Measurements from ENCODE around the gene HOXC9.

Gene HOXC9

GRCh38 chr12:54033106-54033979 is 33.4 kb downstream of the HOXC9 start (continued):
- TF ChIP-seq, protein P1, sequence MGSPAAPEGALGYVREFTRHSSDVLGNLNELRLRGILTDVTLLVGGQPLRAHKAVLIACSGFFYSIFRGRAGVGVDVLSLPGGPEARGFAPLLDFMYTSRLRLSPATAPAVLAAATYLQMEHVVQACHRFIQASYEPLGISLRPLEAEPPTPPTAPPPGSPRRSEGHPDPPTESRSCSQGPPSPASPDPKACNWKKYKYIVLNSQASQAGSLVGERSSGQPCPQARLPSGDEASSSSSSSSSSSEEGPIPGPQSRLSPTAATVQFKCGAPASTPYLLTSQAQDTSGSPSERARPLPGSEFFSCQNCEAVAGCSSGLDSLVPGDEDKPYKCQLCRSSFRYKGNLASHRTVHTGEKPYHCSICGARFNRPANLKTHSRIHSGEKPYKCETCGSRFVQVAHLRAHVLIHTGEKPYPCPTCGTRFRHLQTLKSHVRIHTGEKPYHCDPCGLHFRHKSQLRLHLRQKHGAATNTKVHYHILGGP (tag by site-specific recombination; IDR thresholded peaks at IDR 0.05), result peak; percentile 89
- TF ChIP-seq, protein P2, sequence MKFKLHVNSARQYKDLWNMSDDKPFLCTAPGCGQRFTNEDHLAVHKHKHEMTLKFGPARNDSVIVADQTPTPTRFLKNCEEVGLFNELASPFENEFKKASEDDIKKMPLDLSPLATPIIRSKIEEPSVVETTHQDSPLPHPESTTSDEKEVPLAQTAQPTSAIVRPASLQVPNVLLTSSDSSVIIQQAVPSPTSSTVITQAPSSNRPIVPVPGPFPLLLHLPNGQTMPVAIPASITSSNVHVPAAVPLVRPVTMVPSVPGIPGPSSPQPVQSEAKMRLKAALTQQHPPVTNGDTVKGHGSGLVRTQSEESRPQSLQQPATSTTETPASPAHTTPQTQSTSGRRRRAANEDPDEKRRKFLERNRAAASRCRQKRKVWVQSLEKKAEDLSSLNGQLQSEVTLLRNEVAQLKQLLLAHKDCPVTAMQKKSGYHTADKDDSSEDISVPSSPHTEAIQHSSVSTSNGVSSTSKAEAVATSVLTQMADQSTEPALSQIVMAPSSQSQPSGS (tag by site-specific recombination; IDR thresholded peaks at IDR 0.05; ENCODE audit: low read depth), result peak; percentile 71; the same call in 1 of the 2 replicates
- TF ChIP-seq GLI2 (tag by site-specific recombination; IDR thresholded peaks at IDR 0.05; ENCODE audit: borderline replicate concordance, low read depth), result peak; percentile 99
- TF ChIP-seq, protein P3, sequence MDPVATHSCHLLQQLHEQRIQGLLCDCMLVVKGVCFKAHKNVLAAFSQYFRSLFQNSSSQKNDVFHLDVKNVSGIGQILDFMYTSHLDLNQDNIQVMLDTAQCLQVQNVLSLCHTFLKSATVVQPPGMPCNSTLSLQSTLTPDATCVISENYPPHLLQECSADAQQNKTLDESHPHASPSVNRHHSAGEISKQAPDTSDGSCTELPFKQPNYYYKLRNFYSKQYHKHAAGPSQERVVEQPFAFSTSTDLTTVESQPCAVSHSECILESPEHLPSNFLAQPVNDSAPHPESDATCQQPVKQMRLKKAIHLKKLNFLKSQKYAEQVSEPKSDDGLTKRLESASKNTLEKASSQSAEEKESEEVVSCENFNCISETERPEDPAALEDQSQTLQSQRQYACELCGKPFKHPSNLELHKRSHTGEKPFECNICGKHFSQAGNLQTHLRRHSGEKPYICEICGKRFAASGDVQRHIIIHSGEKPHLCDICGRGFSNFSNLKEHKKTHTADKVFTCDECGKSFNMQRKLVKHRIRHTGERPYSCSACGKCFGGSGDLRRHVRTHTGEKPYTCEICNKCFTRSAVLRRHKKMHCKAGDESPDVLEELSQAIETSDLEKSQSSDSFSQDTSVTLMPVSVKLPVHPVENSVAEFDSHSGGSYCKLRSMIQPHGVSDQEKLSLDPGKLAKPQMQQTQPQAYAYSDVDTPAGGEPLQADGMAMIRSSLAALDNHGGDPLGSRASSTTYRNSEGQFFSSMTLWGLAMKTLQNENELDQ (tag by site-specific recombination; IDR thresholded peaks at IDR 0.05; ENCODE audit: low read depth), result peak; percentile 91
- TF ChIP-seq KLF8 (tag by site-specific recombination; IDR thresholded peaks at IDR 0.05), result peak; percentile 83; the same call in 1 of the 2 replicates
- TF ChIP-seq ZNF391 (tag by site-specific recombination; IDR thresholded peaks at IDR 0.05; ENCODE audit: borderline replicate concordance, low read depth), result peak; percentile 99
- no peak for TF ChIP-seq REPIN1 (tag by site-specific recombination; IDR thresholded peaks at IDR 0.05; ENCODE audit: low read depth)
- peak; percentile 88 for TF ChIP-seq SCRT1 (tag by site-specific recombination; IDR thresholded peaks at IDR 0.05; ENCODE audit: borderline replicate concordance)
- no peak for TF ChIP-seq ZNF112 (tag by site-specific recombination; IDR thresholded peaks at IDR 0.05)
- TF ChIP-seq ZNF335 (tag by site-specific recombination; conservative IDR thresholded peaks at IDR 0.05), result peak; percentile 98
- peak; percentile 98 for TF ChIP-seq BCL11B (tag by site-specific recombination; IDR thresholded peaks at IDR 0.05; ENCODE audit: low read depth)
- TF ChIP-seq ZNF558 (tag by site-specific recombination; IDR thresholded peaks at IDR 0.05), result peak; percentile 88
- peak; percentile 97 for TF ChIP-seq MZF1 (tag by site-specific recombination; IDR thresholded peaks at IDR 0.05; ENCODE audit: borderline replicate concordance)
- no peak for TF ChIP-seq ZNF560 (tag by site-specific recombination; IDR thresholded peaks at IDR 0.05; ENCODE audit: borderline replicate concordance)
- peak; percentile 93 for TF ChIP-seq ZNF610 (tag by site-specific recombination; IDR thresholded peaks at IDR 0.05; ENCODE audit: borderline replicate concordance)
- TF ChIP-seq KLF10 (tag by site-specific recombination; IDR thresholded peaks at IDR 0.05), result peak; percentile 93
- TF ChIP-seq ZNF48 (tag by site-specific recombination; IDR thresholded peaks at IDR 0.05), result no peak
- TF ChIP-seq, protein P4, sequence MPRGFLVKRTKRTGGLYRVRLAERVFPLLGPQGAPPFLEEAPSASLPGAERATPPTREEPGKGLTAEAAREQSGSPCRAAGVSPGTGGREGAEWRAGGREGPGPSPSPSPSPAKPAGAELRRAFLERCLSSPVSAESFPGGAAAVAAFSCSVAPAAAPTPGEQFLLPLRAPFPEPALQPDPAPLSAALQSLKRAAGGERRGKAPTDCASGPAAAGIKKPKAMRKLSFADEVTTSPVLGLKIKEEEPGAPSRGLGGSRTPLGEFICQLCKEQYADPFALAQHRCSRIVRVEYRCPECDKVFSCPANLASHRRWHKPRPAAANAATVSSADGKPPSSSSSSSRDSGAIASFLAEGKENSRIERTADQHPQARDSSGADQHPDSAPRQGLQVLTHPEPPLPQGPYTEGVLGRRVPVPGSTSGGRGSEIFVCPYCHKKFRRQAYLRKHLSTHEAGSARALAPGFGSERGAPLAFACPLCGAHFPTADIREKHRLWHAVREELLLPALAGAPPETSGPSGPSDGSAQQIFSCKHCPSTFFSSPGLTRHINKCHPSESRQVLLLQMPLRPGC (tag by site-specific recombination; IDR thresholded peaks at IDR 0.05), result peak; percentile 97
- TF ChIP-seq TCF7L2 (IDR thresholded peaks at IDR 0.05; ENCODE audit: borderline replicate concordance, low read depth, low read length), result peak; percentile 98
- TF ChIP-seq ZNF529 (tag by site-specific recombination; IDR thresholded peaks at IDR 0.05; ENCODE audit: insufficient replicate concordance), result no peak
- TF ChIP-seq OSR2 (tag by site-specific recombination; IDR thresholded peaks at IDR 0.05), result peak; percentile 97
- TF ChIP-seq, protein P5, sequence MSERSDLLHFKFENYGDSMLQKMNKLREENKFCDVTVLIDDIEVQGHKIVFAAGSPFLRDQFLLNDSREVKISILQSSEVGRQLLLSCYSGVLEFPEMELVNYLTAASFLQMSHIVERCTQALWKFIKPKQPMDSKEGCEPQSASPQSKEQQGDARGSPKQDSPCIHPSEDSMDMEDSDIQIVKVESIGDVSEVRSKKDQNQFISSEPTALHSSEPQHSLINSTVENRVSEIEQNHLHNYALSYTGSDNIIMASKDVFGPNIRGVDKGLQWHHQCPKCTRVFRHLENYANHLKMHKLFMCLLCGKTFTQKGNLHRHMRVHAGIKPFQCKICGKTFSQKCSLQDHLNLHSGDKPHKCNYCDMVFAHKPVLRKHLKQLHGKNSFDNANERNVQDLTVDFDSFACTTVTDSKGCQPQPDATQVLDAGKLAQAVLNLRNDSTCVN (tag by site-specific recombination; optimal IDR thresholded peaks at IDR 0.05), result peak; percentile 46
- TF ChIP-seq KLF7 (tag by site-specific recombination; IDR thresholded peaks at IDR 0.05; ENCODE audit: borderline replicate concordance), result peak; percentile 98
- TF ChIP-seq ZBTB8A (tag by site-specific recombination; IDR thresholded peaks at IDR 0.05), result peak; percentile 98
- peak; percentile 96 for TF ChIP-seq SP7 (tag by site-specific recombination; IDR thresholded peaks at IDR 0.05)
- peak; percentile 75 for TF ChIP-seq ZNF10 (tag by site-specific recombination; IDR thresholded peaks at IDR 0.05)
- TF ChIP-seq ZBTB1 (tag by site-specific recombination; IDR thresholded peaks at IDR 0.05), result peak; percentile 99
- TF ChIP-seq ZNF341 (tag by site-specific recombination; IDR thresholded peaks at IDR 0.05; ENCODE audit: low read depth), result peak; percentile 77
- peak; percentile 99 for TF ChIP-seq ZNF561 (tag by site-specific recombination; IDR thresholded peaks at IDR 0.05; ENCODE audit: borderline replicate concordance)
- TF ChIP-seq ZFP41 (tag by site-specific recombination; IDR thresholded peaks at IDR 0.05; ENCODE audit: borderline replicate concordance), result no peak

All from HEK293 (cell line).